Right lobe of liver (tissue), 4 donors: Measurements from ENCODE around the gene ZNF865.

Experiments used
- CTCF ChIP-seq, 4 donors: fragments of 200-600 bp in 3 of 4; fragments of 450-650 bp in 1 of 4; IDR thresholded peaks; one replicate each; pipeline versions ENCODE4 v1.5.1 to v1.8.0; 2016 to 2022; ENCODE audit warnings: antibody characterized with exemption in 4 of 4, mild to moderate bottlenecking in 2 of 4
- POLR2A ChIP-seq: fragments of 450-650 bp; IDR thresholded peaks from one replicate; pipeline ENCODE4 v1.6.1; 2017; ENCODE audit warnings: antibody characterized with exemption, mild to moderate bottlenecking
- donor health status: DM: no; HTN: no; CAD: no.
- donor health status: DM: no; HTN: no; CAD: no.
- donor health status: DM: no; HTN: yes; CAD: no.

DNA sequence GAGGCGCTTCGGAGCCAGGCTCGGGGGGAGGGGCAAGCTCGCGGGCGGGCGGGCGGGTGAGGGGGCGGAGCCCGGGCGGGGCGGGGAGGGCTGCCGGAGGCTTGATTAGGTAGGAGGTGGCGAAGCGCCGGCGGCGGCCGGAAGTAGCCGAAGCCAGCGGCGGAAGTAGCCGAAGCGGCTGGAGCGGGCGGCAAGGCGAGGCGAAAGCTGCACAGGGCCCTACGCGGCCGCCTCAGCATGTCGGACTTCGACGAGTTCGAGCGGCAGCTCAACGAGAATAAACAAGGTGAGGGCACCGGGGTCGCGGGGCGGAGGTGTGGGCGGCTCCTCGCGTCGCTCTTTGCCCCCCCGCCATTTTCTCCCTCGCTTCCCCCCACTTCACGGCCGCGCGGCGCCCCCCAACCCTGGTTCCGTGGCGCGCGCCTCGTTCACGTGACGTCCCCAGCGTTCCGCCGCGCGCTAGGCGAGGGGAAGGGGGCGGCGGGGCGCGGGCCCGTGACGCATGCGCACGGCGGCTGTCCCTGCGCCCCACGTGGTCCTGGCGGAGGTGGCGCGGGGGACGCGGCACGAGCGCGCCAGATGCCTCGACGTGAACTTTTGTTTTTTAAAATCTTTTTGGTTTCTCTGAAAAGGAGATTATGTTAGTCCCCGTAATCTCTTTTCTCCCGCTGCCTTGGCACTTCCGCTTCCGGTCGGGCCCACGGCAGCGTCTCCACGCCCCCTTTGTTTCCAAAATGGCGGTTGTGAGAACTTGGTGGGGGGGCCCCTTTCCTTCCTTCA, 49.6 kb downstream of the ZNF865 start, which contains the start of gene U2AF2:
- no peak for TF ChIP-seq CTCF (IDR thresholded peaks at IDR 0.05)
- peak; percentile 71 for TF ChIP-seq POLR2A
